K562 (cell line): ENCODE measurements around the gene HOXD9. TPM values are rescaled to one million over a fixed set of nuclear protein-coding genes. Genes with fewer than 3 reads are reported as not detected.

Experiments used
- ATAC-seq: fragments of 200-7000 bp; cut with Tn5 transposase; 3 replicates; pipeline ENCODE4 v1.9.1; 2020; ENCODE audit warnings: moderate library complexity
- BruUV-seq: library from RNA; stranded (reverse); fragments of 400-500 nt; replicated peaks from 2 replicates; lab custom pipeline; 2021; lab: Mats Ljungman, UMichigan
- CTCF ChIA-PET: fragments of 300-600 bp; formaldehyde crosslinking; extraction: SDS; loops from one replicate; lab custom pipeline; 2021; ENCODE audit warnings: low intra/inter-chr PET ratio; lab: Yijun Ruan, JAX
- POLR2A ChIA-PET: fragments of 300-600, 350-650 bp; sonication (Branson Sonifier 250); formaldehyde crosslinking; extraction: SDS; loops from one replicate; lab custom pipeline; 2021; ENCODE audit warnings: antibody characterized with exemption, inconsistent platforms; lab: Yijun Ruan, JAX
- DNase-seq, 4 experiments: peaks; one replicate each; pipeline versions ENCODE4 v3.0.0 to v3.0.0-alpha.2; 2011 to 2018; ENCODE audit warnings: low spot score in 3 of 4, mixed read lengths in 3 of 4; ENCODE audit errors: extremely low read depth in 1 of 4
- FAIRE-seq: peaks from 2 replicates; lab custom pipeline; 2011; peaks lifted over from hg19 to GRCh38; lab: Jason Lieb, UNC
- H2AFZ ChIP-seq: 2 replicates; pipeline ENCODE4 v1.6.0; 2011; ENCODE audit warnings: low read depth, low read length, control low read depth, inconsistent platforms
- H3K27ac ChIP-seq: fragments of 200-600 bp; 3 replicates; pipeline ENCODE4 v1.8.0; 2011; ENCODE audit warnings: low read depth, mild to moderate bottlenecking, control low read depth, inconsistent platforms, low read length, moderate library complexity, mixed read lengths; ENCODE audit errors: extremely low read depth
- H3K27me3 ChIP-seq, 2 experiments: fragments of 300-600 bp in 1 of 2; 2 replicates in 1 of 2; 3 replicates in 1 of 2; pipeline versions ENCODE4 v1.6.0 to v1.8.0; 2011; ENCODE audit warnings: inconsistent platforms in 2 of 2, low read length in 2 of 2, mild to moderate bottlenecking in 1 of 2, mixed read lengths in 1 of 2, moderate library complexity in 1 of 2; ENCODE audit not compliant: control insufficient read depth in 2 of 2, insufficient read depth in 2 of 2
- H3K36me3 ChIP-seq: fragments of 300-600 bp; 3 replicates; pipeline ENCODE4 v1.8.0; 2011; ENCODE audit warnings: mild to moderate bottlenecking, low read length, inconsistent platforms; ENCODE audit not compliant: control insufficient read depth, insufficient read depth
- H3K4me1 ChIP-seq, 2 experiments: fragments of 200-600 bp in 1 of 2; replicated peaks in 1 of 2; 2 replicates in 1 of 2; 3 replicates in 1 of 2; pipeline versions ENCODE4 v1.5.1 to v1.8.0; 2011; ENCODE audit warnings: inconsistent platforms in 2 of 2, low read length in 2 of 2, mild to moderate bottlenecking in 1 of 2, mixed read lengths in 1 of 2, moderate library complexity in 1 of 2; ENCODE audit not compliant: control insufficient read depth in 2 of 2, insufficient read depth in 2 of 2
- H3K4me2 ChIP-seq: 2 replicates; pipeline ENCODE4 v1.6.1; 2011; ENCODE audit warnings: low read length, control low read depth, inconsistent platforms, mixed read lengths; ENCODE audit not compliant: insufficient read depth
- H3K4me3 ChIP-seq: fragments of 200-600 bp; sonication (generic), shearing (Covaris generic); 2 replicates; pipeline ENCODE4 v1.5.1; 2016; ENCODE audit warnings: control low read depth, inconsistent platforms
- H3K79me2 ChIP-seq: fragments of 200-600 bp; 3 replicates; pipeline ENCODE4 v1.8.0; 2011; ENCODE audit warnings: low read length, inconsistent platforms; ENCODE audit not compliant: control insufficient read depth, insufficient read depth
- H3K9ac ChIP-seq, 2 experiments: 2 replicates each; pipeline versions ENCODE4 v1.6.0 to v1.6.1; 2011; ENCODE audit warnings: low read depth in 2 of 2, low read length in 2 of 2, control low read depth in 1 of 2, inconsistent platforms in 1 of 2, mild to moderate bottlenecking in 1 of 2, mixed read lengths in 1 of 2; ENCODE audit not compliant: insufficient read depth in 1 of 2
- H3K9me1 ChIP-seq: one replicate; pipeline ENCODE4 v1.6.0; 2011; ENCODE audit warnings: inconsistent platforms, mild to moderate bottlenecking, low read length, moderate library complexity; ENCODE audit not compliant: control insufficient read depth, insufficient read depth
- H3K9me3 ChIP-seq: replicated peaks from 2 replicates; pipeline ENCODE4 v1.5.1; 2011; ENCODE audit warnings: low read depth, low read length, inconsistent platforms; ENCODE audit not compliant: control insufficient read depth, insufficient read depth
- H4K20me1 ChIP-seq: replicated peaks from 2 replicates; pipeline ENCODE4 v1.6.1; 2011; ENCODE audit warnings: low read length, inconsistent platforms, mixed read lengths; ENCODE audit not compliant: control insufficient read depth, insufficient read depth
- ATF1 ChIP-seq, 2 experiments: fragments of 450-650 bp in 1 of 2; IDR thresholded peaks; 2 replicates each; pipeline ENCODE4 v1.6.1; 2016; ENCODE audit warnings: missing compliant biosample characterization in 1 of 2, missing genetic modification characterization in 1 of 2
- BCL6 ChIP-seq: fragments of 250-450 bp; sonication (Bioruptor Pico); IDR thresholded peaks from 2 replicates; pipeline ENCODE4 v1.4.0; 2020
- CAMTA2 ChIP-seq: fragments of 250-450 bp; sonication (Bioruptor Pico); conservative IDR thresholded peaks from 2 replicates; pipeline ENCODE4 v1.5.1; 2022
- CBFA2T2 ChIP-seq: fragments of 450-650 bp; conservative IDR thresholded peaks from 2 replicates; pipeline ENCODE4 v1.6.1; 2017; ENCODE audit warnings: mild to moderate bottlenecking
- GABPB2 ChIP-seq: fragments of 250-450 bp; sonication (Bioruptor Pico); conservative IDR thresholded peaks from 2 replicates; pipeline ENCODE4 v1.5.1; 2021; ENCODE audit warnings: mild to moderate bottlenecking
- HDGF ChIP-seq: fragments of 450-650 bp; IDR thresholded peaks from 2 replicates; pipeline ENCODE4 v1.6.1; 2016
- HNRNPUL1 ChIP-seq: fragments of 200-400 bp; formaldehyde crosslinking; IDR thresholded peaks from 2 replicates; pipeline ENCODE4 v1.6.1; 2017; ENCODE audit warnings: low read length
- MTA3 ChIP-seq: fragments of 450-650 bp; formaldehyde crosslinking; IDR thresholded peaks from 2 replicates; pipeline ENCODE4 v1.6.1; 2017; ENCODE audit warnings: mild to moderate bottlenecking, borderline replicate concordance
- NEUROD1 ChIP-seq: fragments of 150-350 bp; IDR thresholded peaks from 2 replicates; pipeline ENCODE4 v1.6.1; 2014; ENCODE audit warnings: borderline replicate concordance, low read length, low read depth; ENCODE audit not compliant: partially characterized antibody
- NR2F6 ChIP-seq: fragments of 450-650 bp; formaldehyde crosslinking; IDR thresholded peaks from 2 replicates; pipeline ENCODE4 v1.4.0; 2020; ENCODE audit warnings: mild to moderate bottlenecking
- POLR3A ChIP-seq: IDR thresholded peaks from 2 replicates; pipeline ENCODE4 v1.6.1; 2011; ENCODE audit warnings: borderline replicate concordance, mild to moderate bottlenecking, moderate library complexity; ENCODE audit not compliant: insufficient read length, insufficient read depth; ENCODE audit errors: extremely low read depth
- SRSF1 ChIP-seq: fragments of 200-400 bp; formaldehyde crosslinking; IDR thresholded peaks from 2 replicates; pipeline ENCODE4 v1.6.1; 2017; ENCODE audit warnings: mild to moderate bottlenecking, low read depth, low read length, moderate library complexity
- STAG1 ChIP-seq: sonication (generic); formaldehyde crosslinking; IDR thresholded peaks from 2 replicates; pipeline ENCODE4 v1.5.0; 2020; ENCODE audit warnings: missing genetic modification reagents, borderline replicate concordance
- TCF7L2 ChIP-seq: fragments of 150-350 bp; IDR thresholded peaks from 2 replicates; pipeline ENCODE4 v1.6.1; 2016; ENCODE audit warnings: low read depth, mild to moderate bottlenecking, low read length, moderate library complexity
- TGIF2 ChIP-seq: sonication (generic); formaldehyde crosslinking; IDR thresholded peaks from 2 replicates; pipeline ENCODE4 v1.8.1; 2022; ENCODE audit warnings: mild to moderate bottlenecking, missing genetic modification reagents, moderate library complexity
- ZNF282 ChIP-seq: sonication (generic); formaldehyde crosslinking; IDR thresholded peaks from 2 replicates; pipeline ENCODE4 v1.8.1; 2023; ENCODE audit warnings: missing genetic modification reagents
- ZNF57 ChIP-seq: fragments of 450-650 bp; formaldehyde crosslinking; IDR thresholded peaks from 2 replicates; pipeline ENCODE4 v1.4.0; 2020; ENCODE audit warnings: mild to moderate bottlenecking, moderate library complexity
- ZNF766 ChIP-seq: fragments of 200-800 bp; sonication (Bioruptor generic); conservative IDR thresholded peaks from 2 replicates; pipeline ENCODE4 v1.6.1; 2016; ENCODE audit warnings: missing genetic modification characterization, missing compliant biosample characterization
- ZSCAN29 ChIP-seq: fragments of 450-650 bp; IDR thresholded peaks from 2 replicates; pipeline ENCODE4 v1.6.1; 2017
- WGBS: fragments of 100-300 bp; shearing (Covaris generic); methylation state at CpG from one replicate; pipeline ENCODE4 v1.1.6; 2016; ENCODE audit warnings: low coverage, mixed read lengths; ENCODE audit not compliant: insufficient coverage; ENCODE audit errors: missing lambda C conversion rate; 5-methylcytosine and 5-hydroxymethylcytosine counted together
- in situ Hi-C: fragments of 300-500 bp; cut with MboI; formaldehyde crosslinking; loops from 4 replicates; pipeline ENCODE4 v1.15.0; 2018; ENCODE audit warnings: inconsistent platforms, mixed read lengths
- intact Hi-C: fragments of 100-400 bp; cut with micrococcal nuclease; formaldehyde crosslinking; loops from 2 replicates; pipeline ENCODE4 v1.14.2; 2022
- polyA plus RNA-seq, 8 experiments: library from polyadenylated mRNA; depleted of rRNA in 4 of 8; stranded (reverse) in 5 of 8; unstranded in 3 of 8; fragments of >200 nt; fragmentation: Nextera tagmentation in 2 of 8; fragmentation: Illumina TruSeq in 1 of 8; extraction: Ambion mirVana in 2 of 8; extraction: Trizol in 1 of 8; gene quantifications; 2 replicates each; pipeline versions ENCODE4 v1.2.1 to v1.2.3, GENCODE V29; 2011 to 2014; ENCODE audit warnings: inconsistent platforms in 1 of 8, missing spikeins in 1 of 8
- total RNA-seq, 7 experiments: library from RNA; depleted of rRNA in 6 of 7; stranded (reverse); fragments of >200 nt in 6 of 7; fragmentation: Illumina TruSeq in 2 of 7; extraction: Trizol in 2 of 7; gene quantifications; 2 replicates each; pipeline versions ENCODE4 v1.2.1 to v1.2.3, GENCODE V29; 2011 to 2021; ENCODE audit warnings: low replicate concordance in 1 of 7
- TF ChIP-seq, protein P1 (sequence below): fragments of 250-450 bp; sonication (Bioruptor Pico); IDR thresholded peaks from 2 replicates; pipeline ENCODE4 v1.5.0; 2021; ENCODE audit warnings: mild to moderate bottlenecking, moderate library complexity

HOXD9 gene
- total and polyA plus RNA-seq, 9 of the 15 experiments (the other 6 are each of a cell fraction or from before 2014, with no cell fraction given) = not detected

DNA sequence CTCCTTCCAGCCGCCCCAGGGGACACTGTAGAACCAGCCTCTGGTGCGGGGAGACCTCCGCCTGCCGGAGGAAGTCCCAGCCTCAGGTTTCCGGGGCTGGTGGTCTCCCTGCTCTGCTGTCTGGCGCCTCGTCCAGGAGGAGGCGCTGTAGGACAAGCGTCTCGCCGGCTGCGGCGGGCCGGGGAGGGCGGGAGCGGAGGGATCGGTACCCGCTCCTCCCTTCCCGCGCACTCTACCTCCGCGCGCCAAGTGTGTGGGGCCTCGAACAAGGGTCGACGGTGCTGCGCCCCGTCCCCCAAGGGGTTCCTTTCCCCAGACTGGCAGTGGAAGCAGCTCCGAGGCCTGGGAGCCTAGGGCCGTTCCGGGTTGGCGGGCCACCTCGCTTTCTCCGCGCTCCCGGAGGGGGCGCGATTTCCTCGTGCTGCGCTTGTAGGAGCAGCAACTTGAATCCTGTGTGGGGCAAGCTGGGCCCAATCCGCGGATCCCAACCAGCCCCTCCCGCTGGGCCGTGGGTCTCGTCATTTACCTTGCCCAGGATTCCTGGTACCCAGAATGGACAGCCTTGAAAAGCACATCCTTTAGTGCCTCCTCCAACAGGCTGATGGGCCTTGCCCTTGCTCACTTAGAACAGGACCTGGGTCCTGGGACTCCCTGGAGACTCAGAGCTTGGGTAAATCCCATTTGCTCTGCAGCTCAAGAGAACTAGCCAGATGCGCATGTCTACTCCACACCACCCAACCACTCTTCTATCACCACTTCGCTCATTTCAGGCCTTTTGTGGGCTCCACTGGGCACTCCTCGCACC is 18.2 kb downstream of the HOXD9 start:
- peak overlapping the region; percentile 92 for H2AFZ ChIP-seq
- H4K20me1 ChIP-seq = no peaks in the 10 kb centered on the region; the same call in 1 of the 2 replicates
- FAIRE-seq (peak; percentile 79), DNase-seq (peak; percentile 86 to 95 (median 94)), ATAC-seq (peak; percentile 98)
- no peaks in the 10 kb centered on the region for H3K36me3 ChIP-seq
- H3K79me2 ChIP-seq = no peaks in the 10 kb centered on the region
- CTCF ChIA-PET = interaction anchor here (0.5 to 2.6 kb wide), 11 partner anchors 14 to 1618 kb away, joined by 3 to 40 read pairs (median 6); no protein-coding TSS in a partner anchor
- H3K4me2 ChIP-seq = peak overlapping the region; percentile 73
- H3K9ac ChIP-seq = peak overlapping the region; percentile 13 to 88; a peak in 3 of 4 replicates
- peak overlapping the region; percentile 51 for H3K4me3 ChIP-seq
- peaks cover 0 to 15% of the 10 kb centered on the region in 2 experiments; a peak in 2 of 5 replicates for H3K4me1 ChIP-seq
- H3K27me3 ChIP-seq = peaks cover 22 to 40% of the 10 kb centered on the region in 2 experiments; a peak in 4 of 5 replicates
- no peaks in the 10 kb centered on the region for H3K9me1 ChIP-seq
- BruUV-seq = no TSS peak
- WGBS = 5% methylated on average over 46 of the region's 48 CpGs
- POLR2A ChIA-PET = interaction anchor here (0.6 to 1.9 kb wide), 4 partner anchors 8 to 314 kb away, joined by 3 to 7 read pairs (median 4); no protein-coding TSS in a partner anchor
- H3K9me3 ChIP-seq = no peaks in the 10 kb centered on the region; the same call in 1 of the 2 replicates
- no peak overlapping the region for H3K27ac ChIP-seq
- in situ Hi-C loops (loop anchor here (5.0 to 25.0 kb wide), 3 partner anchors 317 to 1622 kb away; no protein-coding TSS in a partner anchor), intact Hi-C loops (loop anchor here (1.0 to 10.0 kb wide), 6 partner anchors 234 to 1614 kb away; no protein-coding TSS in a partner anchor)
- TF ChIP-seq CAMTA2 (CRISPR knock-in tag) = no peak
- TF ChIP-seq, protein P1, sequence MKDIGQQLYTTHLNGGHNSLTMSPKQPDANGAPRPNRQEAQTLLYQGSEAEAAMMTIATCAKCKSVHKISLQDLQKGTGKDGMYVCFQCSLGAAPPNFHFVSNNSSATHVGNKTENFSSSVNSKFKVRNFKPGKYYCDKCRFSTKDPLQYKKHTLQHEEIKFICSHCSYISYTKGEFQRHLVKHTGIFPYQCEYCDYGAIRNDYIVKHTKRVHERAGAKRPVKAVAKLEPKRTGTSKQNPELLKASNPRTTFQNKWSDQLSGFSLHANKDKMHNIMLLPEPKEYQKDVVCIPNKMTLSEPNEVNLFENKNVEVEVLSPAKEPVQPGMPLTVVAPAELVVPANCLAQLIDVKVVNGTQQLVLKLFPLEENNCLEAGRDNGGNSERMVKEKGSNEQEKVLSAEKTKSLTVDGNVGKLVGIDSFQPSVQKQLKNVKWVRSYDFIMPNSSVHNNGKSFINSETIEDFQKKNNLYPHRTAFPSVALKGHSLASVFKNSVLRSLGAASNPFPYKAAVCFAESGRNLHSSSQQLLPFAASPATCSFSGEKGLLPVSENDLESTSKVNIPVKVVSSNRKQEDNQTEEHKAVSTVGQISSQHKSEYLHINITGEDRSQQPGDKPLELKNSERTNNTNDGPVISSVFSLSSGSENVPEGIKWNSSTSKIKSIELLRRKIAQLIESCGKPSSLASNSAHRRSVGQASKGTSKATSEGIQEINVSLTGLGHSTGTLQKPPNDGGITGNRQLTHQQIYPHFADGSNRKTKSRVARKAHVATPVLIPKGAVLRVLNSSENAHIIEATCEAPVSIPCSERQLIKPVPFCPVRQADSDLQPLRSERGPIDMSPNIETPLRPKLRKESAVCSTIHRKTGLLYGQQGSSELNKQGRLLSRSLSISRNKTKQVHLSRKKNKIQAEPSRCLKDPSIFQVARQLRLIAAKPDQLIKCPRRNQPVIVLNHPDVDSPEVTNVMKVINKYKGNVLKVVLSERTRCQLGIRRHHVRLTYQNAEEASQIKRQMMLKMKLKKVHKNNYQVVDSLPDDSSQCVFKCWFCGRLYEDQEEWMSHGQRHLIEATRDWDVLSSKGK (CRISPR knock-in tag) = no peak
- TF ChIP-seq TGIF2 = no peak
- no peak for TF ChIP-seq HNRNPUL1
- TF ChIP-seq BCL6 (CRISPR knock-in tag) = no peak
- no peak for TF ChIP-seq TCF7L2
- no peak for TF ChIP-seq NR2F6
- TF ChIP-seq ATF1 (CRISPR knock-in tag; IDR thresholded peaks at IDR 0.05) = no peak
- peak; percentile 52 for TF ChIP-seq ATF1 (tag; IDR thresholded peaks at IDR 0.05)
- no peak for TF ChIP-seq GABPB2
- TF ChIP-seq ZNF282 = no peak
- TF ChIP-seq SRSF1 = no peak
- TF ChIP-seq CBFA2T2 = no peak
- TF ChIP-seq ZNF57 (CRISPR knock-in tag) = no peak
- no peak for TF ChIP-seq POLR3A
- no peak for TF ChIP-seq NEUROD1
- TF ChIP-seq ZSCAN29 = 0 out of 2 replicates have a peak, but pooled peaks have one; percentile 42
- no peak for TF ChIP-seq ZNF766 (CRISPR knock-in tag)
- TF ChIP-seq STAG1 (CRISPR knock-in tag) = peak; percentile 88
- peak; percentile 70; the same call in 1 of the 2 replicates for TF ChIP-seq MTA3
- TF ChIP-seq HDGF = no peak
